ENCODE results near the gene ARHGEF40.

GRCh38 chr14:21047378-21047781 is 22.7 kb upstream of the ARHGEF40 start:
- TF ChIP-seq CTCF (conservative IDR thresholded peaks at IDR 0.05; ENCODE audit: low read depth, low read length) (no peak), EZH2 (IDR thresholded peaks at IDR 0.05; ENCODE audit: low read length, unreplicated experiment) (no peak), EZH2phosphoT487 (IDR thresholded peaks at IDR 0.05; ENCODE audit: borderline replicate concordance, low read length) (no peak)
